GM23338 (cell line): ENCODE measurements around the gene TRIM44. TPM values are rescaled to one million over a fixed set of nuclear protein-coding genes. Genes with fewer than 3 reads are reported as not detected.

Experiments
- ATAC-seq: fragments of 200-7000 bp; cut with Tn5 transposase; 3 replicates; pipeline ENCODE4 v1.9.1; 2020
- DNase-seq: peaks from one replicate; pipeline ENCODE4 v3.0.0-alpha.2; 2015; ENCODE audit warnings: low spot score
- H2AFZ ChIP-seq: fragments of 200-600 bp; sonication (generic); 2 replicates; pipeline ENCODE4 v1.8.0; 2016; ENCODE audit warnings: antibody characterized with exemption, mild to moderate bottlenecking, moderate library complexity
- H3F3A ChIP-seq: fragments of 200-600 bp; sonication (generic); replicated peaks from 2 replicates; pipeline ENCODE4 v1.8.0; 2017; ENCODE audit warnings: antibody characterized with exemption, mixed run types, low read depth
- H3K27ac ChIP-seq: fragments of 200-600 bp; sonication (generic); 2 replicates; pipeline ENCODE4 v1.6.1; 2016; ENCODE audit warnings: low read depth
- H3K27me3 ChIP-seq: fragments of 200-600 bp; sonication (generic); 2 replicates; pipeline ENCODE4 v1.8.0; 2016; ENCODE audit warnings: mild to moderate bottlenecking, mixed run types, moderate library complexity; ENCODE audit not compliant: insufficient read depth
- H3K36me3 ChIP-seq: fragments of 200-600 bp; sonication (generic); 2 replicates; pipeline ENCODE4 v1.8.0; 2016; ENCODE audit warnings: mild to moderate bottlenecking; ENCODE audit not compliant: insufficient read depth
- H3K4me1 ChIP-seq: fragments of 200-600 bp; sonication (generic); 2 replicates; pipeline ENCODE4 v1.8.0; 2016; ENCODE audit warnings: mild to moderate bottlenecking, moderate library complexity; ENCODE audit not compliant: insufficient read depth
- H3K4me2 ChIP-seq: fragments of 200-600 bp; sonication (generic); 2 replicates; pipeline ENCODE4 v1.7.1; 2017; ENCODE audit warnings: mixed run types
- H3K4me3 ChIP-seq: fragments of 200-600 bp; sonication (generic); 2 replicates; pipeline ENCODE4 v1.6.1; 2016; ENCODE audit warnings: mixed run types
- H3K79me2 ChIP-seq: fragments of 200-600 bp; sonication (generic); replicated peaks from 2 replicates; pipeline ENCODE4 v1.8.0; 2017; ENCODE audit warnings: mild to moderate bottlenecking; ENCODE audit not compliant: insufficient read depth
- H3K9me2 ChIP-seq: fragments of 200-600 bp; sonication (generic); 2 replicates; pipeline ENCODE4 v1.8.0; 2017; ENCODE audit not compliant: insufficient read depth
- H4K20me1 ChIP-seq: fragments of 200-600 bp; sonication (generic); replicated peaks from 2 replicates; pipeline ENCODE4 v1.8.0; 2017; ENCODE audit warnings: mild to moderate bottlenecking; ENCODE audit not compliant: insufficient read depth
- H3K27ac Mint-ChIP-seq: 2 replicates; pipeline ENCODE4 v1.8.0; 2020; ENCODE audit warnings: inconsistent platforms, mild to moderate bottlenecking, moderate library complexity, mixed read lengths
- H3K27me3 Mint-ChIP-seq: 3 replicates; pipeline ENCODE4 v1.8.0; 2022; ENCODE audit warnings: low read depth, mild to moderate bottlenecking, moderate library complexity, mixed read lengths, inconsistent platforms; ENCODE audit not compliant: insufficient read depth, poor library complexity
- H3K36me3 Mint-ChIP-seq: 3 replicates; pipeline ENCODE4 v1.8.0; 2021; ENCODE audit warnings: low read depth, mild to moderate bottlenecking, inconsistent platforms, moderate library complexity, mixed read lengths
- H3K4me1 Mint-ChIP-seq: 3 replicates; pipeline ENCODE4 v1.8.0; 2020; ENCODE audit warnings: mild to moderate bottlenecking, inconsistent platforms, mixed read lengths
- H3K4me3 Mint-ChIP-seq: 3 replicates; pipeline ENCODE4 v1.8.0; 2021; ENCODE audit warnings: moderate library complexity, mild to moderate bottlenecking, inconsistent platforms, mixed read lengths
- H3K9me3 Mint-ChIP-seq: 3 replicates; pipeline ENCODE4 v1.8.0; 2020; ENCODE audit warnings: moderate library complexity, mild to moderate bottlenecking, inconsistent platforms, mixed read lengths
- CREB1 ChIP-seq: fragments of 250-450 bp; sonication (Bioruptor Pico); IDR thresholded peaks from 2 replicates; pipeline ENCODE4 v1.5.0; 2020; ENCODE audit warnings: low read depth, mild to moderate bottlenecking, moderate library complexity
- CTCF ChIP-seq, 2 experiments: fragments of 200-600 bp in 1 of 2; sonication (generic) in 1 of 2; conservative IDR thresholded peaks; 2 replicates each; pipeline versions ENCODE4 v1.5.1 to v1.6.1; 2016 to 2017; ENCODE audit warnings: antibody characterized with exemption in 2 of 2, low read depth in 2 of 2, mild to moderate bottlenecking in 2 of 2, moderate library complexity in 1 of 2
- ETS1 ChIP-seq: IDR thresholded peaks from 2 replicates; pipeline ENCODE4 v1.6.1; 2016; ENCODE audit warnings: antibody characterized with exemption
- EZH2 ChIP-seq: fragments of 200-600 bp; sonication (generic); IDR thresholded peaks from one replicate; pipeline ENCODE4 v1.8.0; 2017; ENCODE audit warnings: antibody characterized with exemption, mild to moderate bottlenecking, low read depth; ENCODE audit not compliant: unreplicated experiment
- EZH2phosphoT487 ChIP-seq: fragments of 200-600 bp; sonication (generic); IDR thresholded peaks from one replicate; pipeline ENCODE4 v1.8.1; 2018; ENCODE audit warnings: antibody characterized with exemption; ENCODE audit not compliant: unreplicated experiment
- JUNB ChIP-seq: IDR thresholded peaks from one replicate; pipeline ENCODE4 v1.6.1; 2016; ENCODE audit warnings: antibody characterized with exemption; ENCODE audit not compliant: unreplicated experiment
- NANOG ChIP-seq: IDR thresholded peaks from 2 replicates; pipeline ENCODE4 v1.6.1; 2016; ENCODE audit warnings: antibody characterized with exemption, borderline replicate concordance
- POLR2AphosphoS5 ChIP-seq: IDR thresholded peaks from 2 replicates; pipeline ENCODE4 v1.6.1; 2016; ENCODE audit warnings: antibody characterized with exemption, low read depth
- REST ChIP-seq: IDR thresholded peaks from one replicate; pipeline ENCODE4 v1.6.1; 2018; ENCODE audit warnings: antibody characterized with exemption; ENCODE audit not compliant: unreplicated experiment
- STAT1 ChIP-seq: IDR thresholded peaks from one replicate; pipeline ENCODE4 v1.6.1; 2016; ENCODE audit warnings: antibody characterized with exemption; ENCODE audit not compliant: unreplicated experiment
- ZNF114 ChIP-seq: fragments of 250-450 bp; sonication (Bioruptor Pico); IDR thresholded peaks from 2 replicates; pipeline ENCODE4 v1.5.0; 2020; ENCODE audit warnings: mild to moderate bottlenecking, moderate library complexity
- ZNF331 ChIP-seq: fragments of 250-450 bp; sonication (Bioruptor Pico); IDR thresholded peaks from 2 replicates; pipeline ENCODE4 v1.5.0; 2020; ENCODE audit warnings: low read depth, mild to moderate bottlenecking, moderate library complexity
- ZNF462 ChIP-seq: fragments of 250-450 bp; sonication (Bioruptor Pico); IDR thresholded peaks from 2 replicates; pipeline ENCODE4 v1.5.0; 2020; ENCODE audit warnings: mild to moderate bottlenecking, moderate library complexity
- polyA plus RNA-seq: library from polyadenylated mRNA; unstranded; fragments of >200 nt; fragmentation: Nextera tagmentation; extraction: Ambion mirVana; gene quantifications from 2 replicates; pipeline ENCODE4 v1.2.1, GENCODE V29; 2016
- total RNA-seq: library from RNA; depleted of rRNA; stranded (reverse); fragments of >200 nt; shearing (Covaris generic); gene quantifications from 2 replicates; pipeline ENCODE4 v1.2.3, GENCODE V29; 2014

TRIM44 gene
- total and polyA plus RNA-seq, 2 experiments from 2014 or later, result 10.3 to 10.4 TPM

GRCh38 chr11:35722641-35723040, 60.1 kb downstream of the TRIM44 start:
- no peaks in the 10 kb centered on the region; the same call in 1 of the 2 replicates for H4K20me1 ChIP-seq
- no peaks in the 10 kb centered on the region for H3K27me3 Mint-ChIP-seq
- DNase-seq, result no peak
- H3K36me3 Mint-ChIP-seq, result peaks cover 14% of the 10 kb centered on the region; the same call in 2 of the 3 replicates
- H3K27me3 ChIP-seq, result no peaks in the 10 kb centered on the region
- H3K4me1 ChIP-seq, result peaks cover 11% of the 10 kb centered on the region
- H3K36me3 ChIP-seq, result no peaks in the 10 kb centered on the region
- no peak overlapping the region for H3K4me2 ChIP-seq
- H3K27ac Mint-ChIP-seq, result no peak overlapping the region
- H3K4me3 ChIP-seq, result no peak overlapping the region
- peaks cover 11% of the 10 kb centered on the region for H3K4me1 Mint-ChIP-seq
- no peak overlapping the region for H2AFZ ChIP-seq
- no peaks in the 10 kb centered on the region for H3F3A ChIP-seq
- no peak for TF ChIP-seq STAT1
- TF ChIP-seq POLR2AphosphoS5, result no peak
- TF ChIP-seq ETS1, result no peak
- no peak for TF ChIP-seq EZH2
- no peak for TF ChIP-seq ZNF331 (CRISPR knock-in tag)
- no peak for TF ChIP-seq JUNB
- no peak for TF ChIP-seq EZH2phosphoT487
- TF ChIP-seq REST, result no peak
- no peak for TF ChIP-seq ZNF462 (CRISPR knock-in tag)
- TF ChIP-seq NANOG, result no peak
- no peak for TF ChIP-seq CTCF (conservative IDR thresholded peaks at IDR 0.05; ENCODE audit: low read depth in 2 of 2)
- TF ChIP-seq ZNF114 (CRISPR knock-in tag), result no peak
- no peak for TF ChIP-seq CREB1 (CRISPR knock-in tag)
- ATAC-seq, result no peak
- H3K79me2 ChIP-seq, result peaks cover 7% of the 10 kb centered on the region
- no peak overlapping the region for H3K27ac ChIP-seq
- no peaks in the 10 kb centered on the region for H3K9me2 ChIP-seq
- no peaks in the 10 kb centered on the region for H3K9me3 Mint-ChIP-seq
- H3K4me3 Mint-ChIP-seq, result no peak overlapping the region
